Stomach (tissue), 9 donors: ENCODE measurements around the gene SPRYD4. TPM values are rescaled to one million over a fixed set of nuclear protein-coding genes. Genes with fewer than 3 reads are reported as not detected.

Experiments used
- DNase-seq, 2 donors: peaks; one replicate each; pipeline versions ENCODE4 v3.0.0 to v3.0.0-alpha.2; 2013 to 2019
- H3K27ac ChIP-seq, 5 donors: fragments of 200-600 bp in 4 of 5; sonication (generic) in 4 of 5; one replicate each; pipeline ENCODE4 v1.5.1; 2013 to 2019; ENCODE audit warnings: mild to moderate bottlenecking in 1 of 5, moderate library complexity in 1 of 5
- H3K27me3 ChIP-seq, 3 donors: fragments of 200-600 bp; sonication (generic); one replicate each; pipeline ENCODE4 v1.5.1; 2017 to 2019; ENCODE audit warnings: mixed run types in 1 of 3
- H3K36me3 ChIP-seq, 4 donors: fragments of 200-600 bp; sonication (generic); 1 replicate in 3 of 4; 2 replicates in 1 of 4; pipeline ENCODE4 v1.5.1; 2016 to 2019
- H3K4me1 ChIP-seq, 4 donors: fragments of 200-600 bp; sonication (generic); one replicate each; pipeline ENCODE4 v1.5.1; 2016 to 2019
- H3K4me3 ChIP-seq, 4 donors: fragments of 200-600 bp; sonication (generic) in 3 of 4; one replicate each; pipeline ENCODE4 v1.5.1; 2016 to 2019; ENCODE audit warnings: mild to moderate bottlenecking in 1 of 4
- H3K9me3 ChIP-seq, 4 donors: fragments of 200-600 bp; sonication (generic); one replicate each; pipeline ENCODE4 v1.5.1; 2016 to 2019
- CTCF ChIP-seq, 7 experiments: fragments of 450-650 bp in 4 of 7; fragments of 200-600 bp in 3 of 7; sonication (generic) in 3 of 7; IDR thresholded peaks; one replicate each; pipeline ENCODE4 v1.5.1; 2016 to 2019; ENCODE audit warnings: antibody characterized with exemption in 7 of 7, control low read depth in 2 of 7, mild to moderate bottlenecking in 1 of 7
- EP300 ChIP-seq: sonication (generic); formaldehyde crosslinking; IDR thresholded peaks from one replicate; pipeline ENCODE4 v1.6.1; 2017; ENCODE audit warnings: antibody characterized with exemption
- POLR2A ChIP-seq, 4 donors: fragments of 450-650 bp; IDR thresholded peaks; one replicate each; pipeline ENCODE4 v1.6.1; 2016; ENCODE audit warnings: antibody characterized with exemption in 4 of 4, control low read depth in 2 of 4, mild to moderate bottlenecking in 1 of 4, moderate library complexity in 1 of 4
- POLR2AphosphoS5 ChIP-seq, 3 donors: sonication (generic); formaldehyde crosslinking; IDR thresholded peaks; one replicate each; pipeline ENCODE4 v1.6.1; 2016; ENCODE audit warnings: antibody characterized with exemption in 3 of 3
- WGBS, 5 donors: extraction: QIAGEN DNeasy Blood & Tissue Kit in 3 of 5; methylation state at CpG; one replicate each; pipeline versions ENCODE4 v1.1.5 to v1.1.7; 2013 to 2018; 5-methylcytosine and 5-hydroxymethylcytosine counted together
- intact Hi-C: fragments of 100-400 bp; cut with DNase I; formaldehyde crosslinking; loops from one replicate; pipeline ENCODE4 v1.15.1; 2023; ENCODE audit warnings: low total_unique reads
- polyA plus RNA-seq, 3 donors: library from polyadenylated mRNA; stranded (reverse); fragments of 200-250 nt; gene quantifications; one replicate each; pipeline ENCODE4 v1.2.3, GENCODE V29; 2013
- total RNA-seq, 5 donors: library from RNA; depleted of rRNA; stranded (reverse); fragments of >200 nt; gene quantifications; one replicate each; pipeline versions ENCODE4 v1.1.0 to v1.2.3, GENCODE V29; 2014 to 2016
- donor health status: healthy with polysubstance abuse.
- donor health status: Bipolar disorder and iron deficiency.
- donor health status: healthy.

Gene SPRYD4
- total and polyA plus RNA-seq, 8 donors: 0.29 to 5.8 (median 2.0) TPM

GRCh38 chr12:56528846-56529245 is 60.5 kb downstream of the SPRYD4 start:
- no peaks in the 10 kb centered on the region for H3K9me3 ChIP-seq
- WGBS, 5 donors: 76 to 100% (median 93%) methylated on average over 1 of the region's 1 CpG
- no peaks in the 10 kb centered on the region for H3K36me3 ChIP-seq
- DNase-seq: no peak
- H3K27me3 ChIP-seq: no peaks in the 10 kb centered on the region
- TF ChIP-seq CTCF (IDR thresholded peaks at IDR 0.05): no peak
- no peak for TF ChIP-seq POLR2A (IDR thresholded peaks at IDR 0.05)
- no peak for TF ChIP-seq EP300
- TF ChIP-seq POLR2AphosphoS5 (IDR thresholded peaks at IDR 0.05): no peak
- intact Hi-C loops: no loop called here
- H3K27ac ChIP-seq: peak overlapping the region in 1 of 5 donors; percentile 53
- H3K4me3 ChIP-seq: no peak overlapping the region
- peaks cover 12 to 62% (median 36%) of the 10 kb centered on the region in 4 donors for H3K4me1 ChIP-seq

Other genes with a start within 250 kb of the SPRYD4 start
- 10 to 100 TPM; 29.4 to 92.4 (median 52.7) TPM for gene RNF41, start 246.7 kb upstream of the SPRYD4 start, total RNA-seq
- 10 to 100 TPM; 10.4 to 20.5 (median 17.4) TPM for gene RNF41, start 246.7 kb upstream of the SPRYD4 start, polyA plus RNA-seq
- 10 to 100 TPM in 2 of 5 donors, 1 to 10 TPM in 3; 1.2 to 13.9 (median 8.0) TPM for gene NABP2, start 244.2 kb upstream of the SPRYD4 start, total RNA-seq
- 10 to 100 TPM; 22.2 to 36.5 (median 28.0) TPM for gene NABP2, start 244.2 kb upstream of the SPRYD4 start, polyA plus RNA-seq
- 100 to 1,000 TPM in 1 of 5 donors, 10 to 100 TPM in 1, 1 to 10 TPM in 1, not detected in 2; 8.0 to 450 (median 18.7) TPM for gene SLC39A5, start 238.5 kb upstream of the SPRYD4 start, total RNA-seq
- under 1 TPM in 2 of 3 donors, not detected in 1; 0.15 to 1.00 TPM for gene SLC39A5, start 238.5 kb upstream of the SPRYD4 start, polyA plus RNA-seq
- gene ANKRD52, start 210.2 kb upstream of the SPRYD4 start, total RNA-seq: 10 to 100 TPM in 4 of 5 donors, 1 to 10 TPM in 1; 2.3 to 28.3 (median 14.2) TPM
- 1 to 10 TPM; 3.1 to 6.7 (median 3.4) TPM for gene ANKRD52, start 210.2 kb upstream of the SPRYD4 start, polyA plus RNA-seq
- 10 to 100 TPM in 2 of 5 donors, 1 to 10 TPM in 3; 6.8 to 86.4 (median 9.4) TPM for gene COQ10A, start 201.6 kb upstream of the SPRYD4 start, total RNA-seq
- 10 to 100 TPM in 1 of 3 donors, 1 to 10 TPM in 2; 4.4 to 10.1 (median 7.0) TPM for gene COQ10A, start 201.6 kb upstream of the SPRYD4 start, polyA plus RNA-seq
- 100 to 1,000 TPM; 109 to 174 (median 135) TPM for gene CS, start 168.2 kb upstream of the SPRYD4 start, total RNA-seq
- 10 to 100 TPM; 51.9 to 63.7 (median 55.4) TPM for gene CS, start 168.2 kb upstream of the SPRYD4 start, polyA plus RNA-seq
- 100 to 1,000 TPM in 1 of 5 donors, 10 to 100 TPM in 4; 39.7 to 112 (median 94.1) TPM for gene CNPY2, start 152.6 kb upstream of the SPRYD4 start, total RNA-seq
- gene CNPY2, start 152.6 kb upstream of the SPRYD4 start, polyA plus RNA-seq: 100 to 1,000 TPM in 1 of 3 donors, 10 to 100 TPM in 2; 71.0 to 105 (median 73.9) TPM
- 100 to 1,000 TPM in 2 of 5 donors, 10 to 100 TPM in 3; 41.7 to 146 (median 49.3) TPM for gene PAN2, start 134.6 kb upstream of the SPRYD4 start, total RNA-seq
- gene PAN2, start 134.6 kb upstream of the SPRYD4 start, polyA plus RNA-seq: 10 to 100 TPM in 1 of 3 donors, 1 to 10 TPM in 2; 4.9 to 28.4 (median 9.5) TPM
- gene IL23A, start 129.7 kb upstream of the SPRYD4 start, total RNA-seq: 1 to 10 TPM in 1 of 5 donors, not detected in 4; 1.1 TPM
- 1 to 10 TPM in 1 of 3 donors, under 1 TPM in 1, not detected in 1; 0.56 to 1.9 TPM for gene IL23A, start 129.7 kb upstream of the SPRYD4 start, polyA plus RNA-seq
- 100 to 1,000 TPM in 4 of 5 donors, 10 to 100 TPM in 1; 82.6 to 245 (median 104) TPM for gene STAT2, start 108.5 kb upstream of the SPRYD4 start, total RNA-seq
- gene STAT2, start 108.5 kb upstream of the SPRYD4 start, polyA plus RNA-seq: 10 to 100 TPM; 22.6 to 29.6 (median 28.3) TPM
- gene APOF, start 105.7 kb upstream of the SPRYD4 start, total RNA-seq: not detected
- gene APOF, start 105.7 kb upstream of the SPRYD4 start, polyA plus RNA-seq: not detected
- 10 to 100 TPM in 2 of 5 donors, 1 to 10 TPM in 3; 3.8 to 64.7 (median 8.1) TPM for gene TIMELESS, start 19.2 kb upstream of the SPRYD4 start, total RNA-seq
- gene TIMELESS, start 19.2 kb upstream of the SPRYD4 start, polyA plus RNA-seq: 1 to 10 TPM; 4.0 to 7.4 (median 5.2) TPM
- not detected for gene MIP, start 13.9 kb upstream of the SPRYD4 start, total RNA-seq
- not detected for gene MIP, start 13.9 kb upstream of the SPRYD4 start, polyA plus RNA-seq
- gene GLS2, start 19.6 kb downstream of the SPRYD4 start, total RNA-seq: 1 to 10 TPM in 3 of 5 donors, not detected in 2; 1.3 to 7.6 (median 3.9) TPM
- gene GLS2, start 19.6 kb downstream of the SPRYD4 start, polyA plus RNA-seq: 10 to 100 TPM in 1 of 3 donors, 1 to 10 TPM in 2; 2.6 to 11.2 (median 5.4) TPM
- gene RBMS2, start 53.2 kb downstream of the SPRYD4 start, total RNA-seq: 100 to 1,000 TPM in 1 of 5 donors, 10 to 100 TPM in 2, 1 to 10 TPM in 2; 5.2 to 123 (median 32.3) TPM
- gene RBMS2, start 53.2 kb downstream of the SPRYD4 start, polyA plus RNA-seq: 1 to 10 TPM; 4.2 to 9.7 (median 8.2) TPM
- 100 to 1,000 TPM in 3 of 5 donors, 10 to 100 TPM in 2; 69.4 to 158 (median 112) TPM for gene BAZ2A, start 161.7 kb downstream of the SPRYD4 start, total RNA-seq
- gene BAZ2A, start 161.7 kb downstream of the SPRYD4 start, polyA plus RNA-seq: 10 to 100 TPM in 2 of 3 donors, 1 to 10 TPM in 1; 9.5 to 19.4 (median 11.6) TPM
- 100 to 1,000 TPM; 183 to 604 (median 386) TPM for gene ATP5F1B, start 177.4 kb downstream of the SPRYD4 start, total RNA-seq
- gene ATP5F1B, start 177.4 kb downstream of the SPRYD4 start, polyA plus RNA-seq: 100 to 1,000 TPM; 505 to 573 (median 536) TPM
- gene PTGES3, start 219.7 kb downstream of the SPRYD4 start, total RNA-seq: 100 to 1,000 TPM in 1 of 5 donors, 10 to 100 TPM in 4; 43.3 to 120 (median 78.8) TPM
- gene PTGES3, start 219.7 kb downstream of the SPRYD4 start, polyA plus RNA-seq: 100 to 1,000 TPM in 2 of 3 donors, 10 to 100 TPM in 1; 97.7 to 145 (median 113) TPM